Mucosa of descending colon (tissue), 3 donors: ENCODE data around the gene FGGY. TPM values are rescaled to one million over a fixed set of nuclear protein-coding genes. Genes with fewer than 3 reads are reported as not detected.

ENCODE experiments used
- ATAC-seq: fragments of 200-7000 bp; cut with Tn5 transposase; one replicate; pipeline ENCODE4 v1.9.1; 2020; ENCODE audit warnings: mild to moderate bottlenecking, moderate library complexity
- DNase-seq, 3 donors: peaks; one replicate each; pipeline ENCODE4 v3.0.0-alpha.2; 2020
- H3K36me3 ChIP-seq: fragments of 200-600 bp; one replicate; pipeline ENCODE4 v1.8.0; 2021; ENCODE audit warnings: low read depth, mild to moderate bottlenecking
- H3K4me1 ChIP-seq: fragments of 200-600 bp; one replicate; pipeline ENCODE4 v1.8.0; 2021; ENCODE audit warnings: low read depth, mild to moderate bottlenecking
- H3K4me3 ChIP-seq: fragments of 200-600 bp; one replicate; pipeline ENCODE4 v1.8.0; 2021; ENCODE audit warnings: mild to moderate bottlenecking
- H3K9me3 ChIP-seq: fragments of 200-600 bp; one replicate; pipeline ENCODE4 v1.8.0; 2021; ENCODE audit warnings: mild to moderate bottlenecking
- CTCF ChIP-seq: fragments of 200-600 bp; IDR thresholded peaks from one replicate; pipeline ENCODE4 v1.8.0; 2022; ENCODE audit warnings: antibody characterized with exemption, mild to moderate bottlenecking
- intact Hi-C, 2 donors: fragments of 100-400 bp; cut with DNase I in 1 of 2; cut with micrococcal nuclease in 1 of 2; formaldehyde crosslinking; loops; one replicate each; pipeline versions ENCODE4 v1.11.0 to v1.11.1; 2022; cut with DNase I, micrococcal nuclease
- total RNA-seq, 3 donors: library from RNA; stranded (reverse); fragmentation: NEBNext Ultra II Directional in 2 of 3; extraction: Animal tissue kit (Norgen Biotek cat#: 25700) in 2 of 3; gene quantifications; one replicate each; pipeline versions ENCODE4 v1.2.1 to v1.2.4, GENCODE V29; 2021 to 2023
- donor health status: DM: no; HTN: no; CAD: no; lungs with moderate emphysema.
- donor health status: DM: no; HTN: no; CAD: no.
- donor health status: DM: no; HTN: yes; CAD: no.

Gene FGGY
- total RNA-seq, 3 donors from 2014 or later = 25.2 to 38.3 (median 36.6) TPM

- TF ChIP-seq CTCF = no peak
- Histone ChIP-seq H3K36me3 (no peaks in the 10 kb centered on the region), H3K4me3 (no peak overlapping the region), H3K4me1 (no peaks in the 10 kb centered on the region), H3K9me3 (peaks cover 11% of the 10 kb centered on the region)
- no peak for DNase-seq
- peak; percentile 37 for ATAC-seq
- intact Hi-C loops = no loop called here
Measured at GRCh38 chr1:59560807-59561450, 264.0 kb downstream of the FGGY start.

DNA sequence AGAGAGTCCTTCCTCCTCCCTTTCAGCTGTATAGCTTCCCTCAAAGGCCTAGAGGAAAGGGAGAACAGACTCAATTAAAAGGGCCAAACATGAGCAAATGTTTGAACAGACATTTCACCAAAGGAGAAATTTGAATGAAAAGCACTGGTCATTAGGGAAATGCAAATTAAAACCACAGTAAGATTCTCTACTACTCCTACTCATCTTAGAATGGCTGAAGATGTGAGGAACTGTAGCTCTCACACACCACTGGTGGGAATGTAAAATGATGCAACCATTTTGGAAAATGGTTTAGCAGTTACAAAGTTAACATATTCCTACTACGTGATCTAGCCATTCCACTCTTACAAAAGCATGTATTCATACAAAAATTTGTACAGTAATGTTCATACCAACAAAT, 264.9 kb downstream of the FGGY start:
- no peak overlapping the region for H3K4me3 ChIP-seq
- H3K9me3 ChIP-seq = peaks cover 11% of the 10 kb centered on the region
- intact Hi-C loops = no loop called here
- H3K4me1 ChIP-seq = no peaks in the 10 kb centered on the region
- TF ChIP-seq CTCF = no peak
- DNase-seq (no peak), ATAC-seq (no peak)
- no peaks in the 10 kb centered on the region for H3K36me3 ChIP-seq

DNA sequence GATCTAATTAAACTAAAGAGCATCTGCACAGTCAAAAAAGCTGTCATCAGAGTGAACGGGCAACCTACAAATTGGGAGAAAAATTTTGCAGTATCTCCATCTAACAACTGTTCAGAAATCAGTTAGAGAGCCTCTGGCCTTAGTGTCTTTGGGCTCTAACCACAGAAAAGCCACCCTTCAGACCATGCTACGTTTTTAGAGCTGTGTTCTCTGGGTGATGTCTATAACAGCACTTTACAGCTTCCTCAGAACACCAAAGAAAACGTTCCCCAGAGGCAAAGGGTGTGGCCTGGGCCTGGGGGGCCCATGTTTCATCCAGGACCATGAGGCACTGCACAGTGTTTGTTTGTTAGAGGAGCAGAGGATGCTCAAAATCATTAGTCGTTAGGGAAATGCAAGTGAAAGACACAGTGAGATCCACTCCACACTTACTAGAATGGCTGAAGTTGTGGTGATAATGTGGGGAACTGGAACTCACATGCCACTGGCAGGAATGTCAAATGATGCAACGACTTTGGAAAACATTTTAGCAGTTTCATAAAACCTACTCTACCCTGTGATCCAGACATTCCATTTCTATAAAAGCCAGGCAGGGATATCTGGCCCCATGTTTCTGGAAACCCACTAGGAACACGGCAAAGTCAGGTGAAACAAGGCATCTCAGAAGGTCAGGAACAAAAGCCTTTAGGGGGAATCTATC, 267.4 kb downstream of the FGGY start:
- no peak for TF ChIP-seq CTCF
- intact Hi-C loops = no loop called here
- no peaks in the 10 kb centered on the region for H3K36me3 ChIP-seq
- no peaks in the 10 kb centered on the region for H3K4me1 ChIP-seq
- DNase-seq = no peak
- no peak for ATAC-seq
- H3K9me3 ChIP-seq = no peaks in the 10 kb centered on the region
- H3K4me3 ChIP-seq = no peak overlapping the region

DNA sequence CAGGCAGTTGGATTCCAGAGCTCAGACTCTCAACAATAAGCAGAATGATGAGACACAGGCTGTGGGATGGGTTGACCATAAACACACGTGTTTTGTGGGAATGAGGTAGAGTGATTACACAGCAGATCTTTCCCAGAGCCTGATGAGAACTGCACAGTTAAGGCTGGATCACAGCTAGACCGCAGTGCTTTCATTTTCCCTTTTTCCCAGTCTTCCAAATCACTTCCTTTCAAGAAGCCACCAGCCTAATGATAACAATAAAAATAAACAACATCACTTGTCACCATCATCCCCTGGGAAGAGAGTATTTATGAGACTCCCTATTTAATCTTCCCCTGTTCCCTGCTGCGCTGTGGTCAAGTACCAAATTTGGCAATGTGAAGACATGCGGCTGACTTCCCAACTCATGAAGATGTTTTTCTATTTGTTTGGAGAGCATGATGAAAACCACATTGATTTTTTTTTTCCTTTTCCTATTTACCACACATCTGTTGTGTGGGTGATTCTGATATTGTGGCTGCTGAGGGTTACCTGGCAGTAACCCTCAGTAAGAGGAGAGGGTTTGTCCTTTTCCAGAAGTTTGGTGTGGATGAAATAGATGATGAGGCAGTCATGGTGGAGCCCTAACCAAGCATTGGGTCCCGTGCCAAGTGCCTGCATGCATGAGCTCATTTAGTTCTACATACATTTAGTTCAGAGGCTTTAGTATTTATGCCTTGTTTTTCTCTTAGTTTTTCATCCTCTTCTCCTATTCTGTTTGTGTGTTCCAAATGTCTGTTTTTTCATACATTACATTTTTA, 268.9 kb downstream of the FGGY start:
- Histone ChIP-seq H3K9me3 (no peaks in the 10 kb centered on the region), H3K36me3 (no peaks in the 10 kb centered on the region), H3K4me3 (no peak overlapping the region), H3K4me1 (no peaks in the 10 kb centered on the region)
- no peak for TF ChIP-seq CTCF
- intact Hi-C loops = no loop called here
- ATAC-seq (peak; percentile 53), DNase-seq (peak in 1 of 3 donors; percentile 28)

GRCh38 chr1:59568158-59568935, 271.5 kb downstream of the FGGY start:
- no peak for TF ChIP-seq CTCF
- intact Hi-C loops = no loop called here
- Histone ChIP-seq H3K4me3 (no peak overlapping the region), H3K4me1 (no peaks in the 10 kb centered on the region), H3K36me3 (no peaks in the 10 kb centered on the region), H3K9me3 (no peaks in the 10 kb centered on the region)
- no peak for ATAC-seq
- DNase-seq = no peak
